SK-N-SH treated with all-trans-retinoic acid at 6 μM for 48 hours (cell line): ENCODE measurements around the gene UAP1.

Source experiments
- ATAC-seq: fragments of 200-7000 bp; cut with Tn5 transposase; 3 replicates; pipeline ENCODE4 v1.9.1; 2020; ENCODE audit warnings: mild to moderate bottlenecking, moderate library complexity
- ARNTL ChIP-seq: fragments of 450-650 bp; formaldehyde crosslinking; IDR thresholded peaks from 2 replicates; pipeline ENCODE4 v1.5.0; 2020; ENCODE audit warnings: low read depth, mild to moderate bottlenecking, moderate library complexity, borderline replicate concordance
- BACH2 ChIP-seq: fragments of 250-450 bp; sonication (Bioruptor Pico); IDR thresholded peaks from 2 replicates; pipeline ENCODE4 v1.9.0; 2021; ENCODE audit warnings: mild to moderate bottlenecking, borderline replicate concordance
- CREB5 ChIP-seq: fragments of 250-450 bp; sonication (Bioruptor Pico); IDR thresholded peaks from 2 replicates; pipeline ENCODE4 v1.5.1; 2020; ENCODE audit warnings: low read depth, mild to moderate bottlenecking, moderate library complexity
- CSDC2 ChIP-seq: fragments of 250-450 bp; sonication (Bioruptor Pico); IDR thresholded peaks from 2 replicates; pipeline ENCODE4 v1.5.0; 2020; ENCODE audit warnings: mild to moderate bottlenecking, moderate library complexity
- CSRNP3 ChIP-seq: fragments of 250-450 bp; sonication (Bioruptor Pico); IDR thresholded peaks from 2 replicates; pipeline ENCODE4 v1.5.1; 2021; ENCODE audit warnings: mild to moderate bottlenecking, moderate library complexity
- ESRRG ChIP-seq: fragments of 250-450 bp; sonication (Bioruptor Pico); IDR thresholded peaks from 2 replicates; pipeline ENCODE4 v1.6.1; 2021; ENCODE audit warnings: mild to moderate bottlenecking
- PATZ1 ChIP-seq: fragments of 250-450 bp; sonication (Bioruptor Pico); IDR thresholded peaks from 2 replicates; pipeline ENCODE4 v1.8.0; 2020; ENCODE audit warnings: mild to moderate bottlenecking, moderate library complexity, borderline replicate concordance
- POU6F1 ChIP-seq: fragments of 250-450 bp; sonication (Bioruptor Pico); IDR thresholded peaks from 2 replicates; pipeline ENCODE4 v1.8.0; 2021; ENCODE audit warnings: low read depth, mild to moderate bottlenecking, moderate library complexity, borderline replicate concordance
- PPARA ChIP-seq: fragments of 250-450 bp; sonication (Bioruptor Pico); IDR thresholded peaks from 2 replicates; pipeline ENCODE4 v1.5.0; 2020; ENCODE audit warnings: mild to moderate bottlenecking, borderline replicate concordance
- RARB ChIP-seq: fragments of 250-450 bp; sonication (Bioruptor Pico); IDR thresholded peaks from 2 replicates; pipeline ENCODE4 v1.8.0; 2021; ENCODE audit warnings: mild to moderate bottlenecking, moderate library complexity
- SNAI2 ChIP-seq: fragments of 250-450 bp; sonication (Bioruptor Pico); IDR thresholded peaks from 2 replicates; pipeline ENCODE4 v1.5.0; 2020; ENCODE audit warnings: mild to moderate bottlenecking, moderate library complexity
- TCF4 ChIP-seq: fragments of 250-450 bp; sonication (Bioruptor Pico); IDR thresholded peaks from 2 replicates; pipeline ENCODE4 v1.8.0; 2021; ENCODE audit warnings: mild to moderate bottlenecking, moderate library complexity, borderline replicate concordance
- TOX ChIP-seq: fragments of 250-450 bp; sonication (Bioruptor Pico); IDR thresholded peaks from 2 replicates; pipeline ENCODE4 v1.8.0; 2021; ENCODE audit warnings: mild to moderate bottlenecking, moderate library complexity, borderline replicate concordance
- TSHZ2 ChIP-seq: fragments of 250-450 bp; sonication (Bioruptor Pico); IDR thresholded peaks from 2 replicates; pipeline ENCODE4 v1.5.0; 2020; ENCODE audit warnings: mild to moderate bottlenecking, moderate library complexity
- ZC3H10 ChIP-seq: fragments of 250-450 bp; sonication (Bioruptor Pico); IDR thresholded peaks from 2 replicates; pipeline ENCODE4 v1.5.1; 2021; ENCODE audit warnings: mild to moderate bottlenecking, moderate library complexity
- ZFP3 ChIP-seq: fragments of 250-450 bp; sonication (Bioruptor Pico); IDR thresholded peaks from 2 replicates; pipeline ENCODE4 v1.5.0; 2020; ENCODE audit warnings: mild to moderate bottlenecking, moderate library complexity
- ZFP30 ChIP-seq: fragments of 450-650 bp; formaldehyde crosslinking; IDR thresholded peaks from 2 replicates; pipeline ENCODE4 v1.5.0; 2022; ENCODE audit warnings: mild to moderate bottlenecking, moderate library complexity
- ZNF70 ChIP-seq: fragments of 450-650 bp; formaldehyde crosslinking; IDR thresholded peaks from 2 replicates; pipeline ENCODE4 v1.5.0; 2020; ENCODE audit warnings: mild to moderate bottlenecking, moderate library complexity
- ZNF8 ChIP-seq: fragments of 450-650 bp; formaldehyde crosslinking; IDR thresholded peaks from 2 replicates; pipeline ENCODE4 v1.5.0; 2020; ENCODE audit warnings: mild to moderate bottlenecking, moderate library complexity

UAP1 gene

GRCh38 chr1:162530307-162530987 is 31.1 kb upstream of the UAP1 start (continued):
- TF ChIP-seq CREB5 (CRISPR knock-in tag) (no peak), ESRRG (no peak)

- no peak for TF ChIP-seq ZNF8
- TF ChIP-seq PPARA (CRISPR knock-in tag), result no peak
- TF ChIP-seq TCF4 (CRISPR knock-in tag), result no peak
- no peak for TF ChIP-seq ARNTL (CRISPR knock-in tag)
- TF ChIP-seq ZC3H10 (CRISPR knock-in tag), result no peak
- TF ChIP-seq ZNF70 (CRISPR knock-in tag), result no peak
- TF ChIP-seq TSHZ2 (CRISPR knock-in tag), result no peak
- no peak for TF ChIP-seq ESRRG
- no peak for ATAC-seq
Observed at GRCh38 chr1:162530988-162531319, 30.6 kb upstream of the UAP1 start.

- TF ChIP-seq TCF4 (CRISPR knock-in tag), result no peak
- no peak for TF ChIP-seq TSHZ2 (CRISPR knock-in tag)
- no peak for TF ChIP-seq PATZ1 (CRISPR knock-in tag)
- no peak for TF ChIP-seq CSDC2
- TF ChIP-seq SNAI2 (CRISPR knock-in tag), result no peak
- TF ChIP-seq RARB (CRISPR knock-in tag), result no peak
- no peak for TF ChIP-seq TOX
- no peak for TF ChIP-seq ZNF70 (CRISPR knock-in tag)
- no peak for TF ChIP-seq POU6F1
- no peak for TF ChIP-seq ZFP3 (CRISPR knock-in tag)
- no peak for TF ChIP-seq PPARA (CRISPR knock-in tag)
- TF ChIP-seq BACH2 (CRISPR knock-in tag), result no peak
- TF ChIP-seq CSRNP3 (CRISPR knock-in tag), result no peak
- TF ChIP-seq CREB5 (CRISPR knock-in tag), result no peak
- TF ChIP-seq ZFP30, result no peak
- ATAC-seq, result no peak
Observed at GRCh38 chr1:162535501-162535900, 26.0 kb upstream of the UAP1 start.
